Esophagus muscularis mucosa (tissue), 4 donors: Measurements from ENCODE around the gene ANKRD6. TPM values are rescaled to one million over a fixed set of nuclear protein-coding genes. Genes with fewer than 3 reads are reported as not detected.

Source experiments
- DNase-seq: peaks from one replicate; pipeline ENCODE4 v3.0.0-alpha.2; 2017; ENCODE audit errors: extremely low spot score
- H3K27ac ChIP-seq, 4 donors: fragments of 200-600 bp; sonication (generic); replicated peaks in 1 of 4; 1 replicate in 3 of 4; 2 replicates in 1 of 4; pipeline ENCODE4 v1.5.1; 2016 to 2019; ENCODE audit warnings: mild to moderate bottlenecking in 1 of 4
- H3K27me3 ChIP-seq, 4 donors: fragments of 200-600 bp; sonication (generic); one replicate each; pipeline versions ENCODE4 v1.5.1 to v1.6.0; 2016 to 2019
- H3K36me3 ChIP-seq, 4 donors: fragments of 200-600 bp; sonication (generic); one replicate each; pipeline ENCODE4 v1.5.1; 2016 to 2019
- H3K4me1 ChIP-seq, 4 donors: fragments of 200-600 bp; sonication (generic); one replicate each; pipeline ENCODE4 v1.5.1; 2016 to 2019
- H3K4me3 ChIP-seq, 4 donors: fragments of 200-600 bp; sonication (generic); 1 replicate in 2 of 4; 2 replicates in 2 of 4; pipeline ENCODE4 v1.5.1; 2016 to 2019; ENCODE audit warnings: mild to moderate bottlenecking in 4 of 4, moderate library complexity in 1 of 4
- H3K9me3 ChIP-seq, 4 donors: fragments of 200-600 bp; sonication (generic); 1 replicate in 3 of 4; 2 replicates in 1 of 4; pipeline ENCODE4 v1.5.1; 2016 to 2019
- EP300 ChIP-seq: sonication (generic); formaldehyde crosslinking; IDR thresholded peaks from one replicate; pipeline ENCODE4 v1.6.1; 2017; ENCODE audit warnings: antibody characterized with exemption
- POLR2A ChIP-seq: fragments of 450-650 bp; IDR thresholded peaks from one replicate; pipeline ENCODE4 v1.6.1; 2017; ENCODE audit warnings: antibody characterized with exemption, moderate library complexity, mild to moderate bottlenecking, low read depth
- POLR2AphosphoS5 ChIP-seq, 2 donors: sonication (generic); formaldehyde crosslinking; IDR thresholded peaks; one replicate each; pipeline ENCODE4 v1.6.1; 2017; ENCODE audit warnings: antibody characterized with exemption in 2 of 2
- WGBS: methylation state at CpG from one replicate; pipeline ENCODE4 v1.1.5; 2018; 5-methylcytosine and 5-hydroxymethylcytosine counted together
- intact Hi-C: fragments of 100-400 bp; cut with DNase I; formaldehyde crosslinking; loops from one replicate; pipeline ENCODE4 v1.15.1; 2023
- total RNA-seq, 4 donors: library from RNA; depleted of rRNA; stranded (reverse); fragments of >200 nt; gene quantifications; one replicate each; pipeline versions ENCODE4 v1.1.0 to v1.2.1, GENCODE V29; 2016
- TF ChIP-seq, protein P1 (sequence below), 3 experiments: fragments of 200-600 bp in 2 of 3; fragments of 450-650 bp in 1 of 3; sonication (generic) in 2 of 3; IDR thresholded peaks; one replicate each; pipeline ENCODE4 v1.5.1; 2017 to 2019; ENCODE audit warnings: antibody characterized with exemption in 3 of 3, mild to moderate bottlenecking in 2 of 3, moderate library complexity in 1 of 3

The ANKRD6 gene
- total RNA-seq, 4 donors from 2014 or later, result 9.1 to 18.9 (median 10.7) TPM

DNA sequence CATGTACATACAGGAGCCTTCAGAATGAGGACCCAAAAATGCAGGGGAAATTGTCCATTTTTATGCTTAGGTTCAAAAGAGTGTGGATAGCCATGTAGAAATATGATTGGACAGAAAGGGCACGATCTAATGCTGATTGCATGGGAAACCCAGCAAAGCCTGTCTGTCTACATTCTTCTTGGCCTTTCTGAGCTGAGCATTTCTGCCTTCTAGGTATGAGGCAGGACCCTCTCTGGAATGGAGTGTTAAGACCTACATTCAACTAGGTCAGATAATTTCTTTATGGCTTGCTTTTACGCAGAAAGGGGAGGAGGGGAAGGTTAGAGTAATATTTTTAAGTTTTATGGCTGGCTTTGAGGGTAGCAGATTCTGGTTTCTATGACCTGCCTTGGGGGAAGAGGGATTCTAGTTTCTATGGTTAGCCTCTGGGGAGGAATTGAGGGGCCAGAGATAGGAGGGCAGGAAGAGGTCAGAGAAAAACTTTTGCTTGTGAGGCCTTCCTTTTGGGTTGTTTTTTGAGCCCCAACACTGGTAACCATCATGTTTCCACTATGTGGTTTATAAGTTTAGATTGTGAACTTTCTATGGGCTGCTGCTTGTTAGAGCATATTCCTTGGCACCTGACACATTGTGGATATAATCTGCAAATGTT, 142.1 kb downstream of the ANKRD6 start:
- no peak overlapping the region for H3K4me3 ChIP-seq
- intact Hi-C loops, result no loop called here
- no peaks in the 10 kb centered on the region for H3K27me3 ChIP-seq
- no peak overlapping the region for H3K27ac ChIP-seq
- TF ChIP-seq EP300 (no peak), POLR2AphosphoS5 (IDR thresholded peaks at IDR 0.05) (no peak)
- no peaks in the 10 kb centered on the region for H3K9me3 ChIP-seq
- H3K4me1 ChIP-seq, result no peaks in the 10 kb centered on the region
- H3K36me3 ChIP-seq, result no peaks in the 10 kb centered on the region
- DNase-seq, result no peak
- WGBS, result 95% methylated on average over 2 of the region's 2 CpGs

DNA sequence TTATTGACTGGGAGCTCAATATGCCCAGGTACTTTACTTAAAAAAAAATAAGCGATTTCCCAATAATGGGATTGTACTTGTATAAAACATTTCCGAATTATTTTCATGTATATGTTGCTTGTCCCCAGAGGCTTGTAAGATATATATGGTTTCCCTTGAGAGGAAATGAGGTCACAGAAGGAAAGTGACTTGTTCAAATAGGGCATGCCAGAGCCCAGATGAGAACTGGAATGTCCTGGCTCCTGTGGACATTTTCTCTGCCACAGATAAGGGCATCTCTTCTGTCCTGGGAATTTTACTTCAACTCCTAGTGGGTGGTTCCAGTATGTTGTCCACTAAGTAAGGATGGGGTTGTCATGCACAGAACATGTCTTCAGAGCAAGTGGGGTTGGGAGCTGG, 142.6 kb downstream of the ANKRD6 start:
- H3K4me3 ChIP-seq, result no peak overlapping the region
- no peaks in the 10 kb centered on the region for H3K27me3 ChIP-seq
- intact Hi-C loops, result no loop called here
- WGBS, result 94% methylated on average over 2 of the region's 2 CpGs
- no peak for DNase-seq
- TF ChIP-seq EP300 (no peak), POLR2A (no peak), POLR2AphosphoS5 (IDR thresholded peaks at IDR 0.05) (no peak)
- TF ChIP-seq, protein P1, sequence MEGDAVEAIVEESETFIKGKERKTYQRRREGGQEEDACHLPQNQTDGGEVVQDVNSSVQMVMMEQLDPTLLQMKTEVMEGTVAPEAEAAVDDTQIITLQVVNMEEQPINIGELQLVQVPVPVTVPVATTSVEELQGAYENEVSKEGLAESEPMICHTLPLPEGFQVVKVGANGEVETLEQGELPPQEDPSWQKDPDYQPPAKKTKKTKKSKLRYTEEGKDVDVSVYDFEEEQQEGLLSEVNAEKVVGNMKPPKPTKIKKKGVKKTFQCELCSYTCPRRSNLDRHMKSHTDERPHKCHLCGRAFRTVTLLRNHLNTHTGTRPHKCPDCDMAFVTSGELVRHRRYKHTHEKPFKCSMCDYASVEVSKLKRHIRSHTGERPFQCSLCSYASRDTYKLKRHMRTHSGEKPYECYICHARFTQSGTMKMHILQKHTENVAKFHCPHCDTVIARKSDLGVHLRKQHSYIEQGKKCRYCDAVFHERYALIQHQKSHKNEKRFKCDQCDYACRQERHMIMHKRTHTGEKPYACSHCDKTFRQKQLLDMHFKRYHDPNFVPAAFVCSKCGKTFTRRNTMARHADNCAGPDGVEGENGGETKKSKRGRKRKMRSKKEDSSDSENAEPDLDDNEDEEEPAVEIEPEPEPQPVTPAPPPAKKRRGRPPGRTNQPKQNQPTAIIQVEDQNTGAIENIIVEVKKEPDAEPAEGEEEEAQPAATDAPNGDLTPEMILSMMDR (IDR thresholded peaks at IDR 0.05), result no peak
- H3K36me3 ChIP-seq, result no peaks in the 10 kb centered on the region
- no peaks in the 10 kb centered on the region for H3K9me3 ChIP-seq
- no peak overlapping the region for H3K27ac ChIP-seq
- H3K4me1 ChIP-seq, result no peaks in the 10 kb centered on the region

DNA sequence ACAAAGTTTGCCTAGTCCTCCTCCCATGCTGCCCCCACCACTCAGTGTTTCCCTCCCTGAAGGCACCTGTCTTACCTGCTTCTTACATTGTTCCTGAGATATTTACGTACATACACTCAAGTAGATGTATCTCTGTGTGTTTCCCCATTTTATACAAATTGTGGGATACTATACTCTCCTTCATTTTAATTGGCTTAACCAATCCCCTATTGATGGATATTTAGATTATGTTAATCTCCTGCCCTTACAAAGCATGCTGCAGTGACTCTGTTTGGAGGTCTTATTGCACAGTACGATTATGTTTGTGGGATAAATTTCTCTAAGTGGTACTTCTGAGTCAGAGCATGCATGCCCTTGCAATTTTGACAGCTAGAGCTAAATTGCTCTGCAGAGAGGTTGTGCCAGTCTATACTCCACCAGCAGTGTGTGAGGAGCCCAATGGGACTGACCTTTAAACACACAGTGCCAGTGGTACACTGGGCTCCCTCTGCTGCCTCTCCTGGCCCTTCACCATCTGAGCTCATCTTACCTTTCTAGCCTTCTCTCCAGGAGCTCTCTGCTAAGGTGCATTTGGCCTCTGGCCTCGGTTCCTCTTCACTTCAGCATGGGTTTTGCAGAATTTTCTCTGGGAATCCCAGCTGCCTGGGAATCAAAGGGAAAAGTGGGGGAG, 148.2 kb downstream of the ANKRD6 start:
- WGBS, result 91% methylated on average over 3 of the region's 3 CpGs
- Histone ChIP-seq H3K4me1 (no peaks in the 10 kb centered on the region), H3K4me3 (no peak overlapping the region), H3K9me3 (no peaks in the 10 kb centered on the region), H3K36me3 (no peaks in the 10 kb centered on the region), H3K27ac (no peak overlapping the region), H3K27me3 (no peaks in the 10 kb centered on the region)
- intact Hi-C loops, result no loop called here
- DNase-seq, result no peak
- TF ChIP-seq, protein P1 (IDR thresholded peaks at IDR 0.05), result no peak
- TF ChIP-seq EP300, result no peak

DNA sequence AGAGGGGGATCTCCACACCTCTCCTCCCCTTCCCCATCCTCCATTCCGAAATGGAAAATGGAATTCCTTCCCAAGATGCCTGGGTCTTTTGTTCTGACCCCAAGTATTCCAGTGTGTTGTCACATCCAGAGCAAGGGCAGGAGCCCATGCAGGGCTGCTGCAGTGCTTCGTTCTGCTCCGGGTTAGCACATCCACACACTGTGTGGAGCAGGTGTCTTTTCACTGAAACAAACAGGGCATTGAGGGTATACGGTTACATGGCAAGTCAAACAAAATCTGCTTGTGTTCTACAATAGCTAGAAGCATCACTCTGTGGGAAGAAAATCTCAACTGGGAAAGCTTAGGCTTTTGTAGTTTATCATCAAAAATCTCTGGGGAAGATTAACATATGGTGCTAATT, 148.7 kb downstream of the ANKRD6 start:
- intact Hi-C loops, result no loop called here
- Histone ChIP-seq H3K27ac (no peak overlapping the region), H3K9me3 (no peaks in the 10 kb centered on the region), H3K27me3 (no peaks in the 10 kb centered on the region), H3K4me1 (no peaks in the 10 kb centered on the region), H3K4me3 (no peak overlapping the region), H3K36me3 (no peaks in the 10 kb centered on the region)
- no peak for DNase-seq
- 86% methylated on average over 4 of the region's 4 CpGs for WGBS
- TF ChIP-seq POLR2AphosphoS5 (IDR thresholded peaks at IDR 0.05), result no peak
- TF ChIP-seq, protein P1 (IDR thresholded peaks at IDR 0.05), result no peak
- no peak for TF ChIP-seq EP300
- no peak for TF ChIP-seq POLR2A

DNA sequence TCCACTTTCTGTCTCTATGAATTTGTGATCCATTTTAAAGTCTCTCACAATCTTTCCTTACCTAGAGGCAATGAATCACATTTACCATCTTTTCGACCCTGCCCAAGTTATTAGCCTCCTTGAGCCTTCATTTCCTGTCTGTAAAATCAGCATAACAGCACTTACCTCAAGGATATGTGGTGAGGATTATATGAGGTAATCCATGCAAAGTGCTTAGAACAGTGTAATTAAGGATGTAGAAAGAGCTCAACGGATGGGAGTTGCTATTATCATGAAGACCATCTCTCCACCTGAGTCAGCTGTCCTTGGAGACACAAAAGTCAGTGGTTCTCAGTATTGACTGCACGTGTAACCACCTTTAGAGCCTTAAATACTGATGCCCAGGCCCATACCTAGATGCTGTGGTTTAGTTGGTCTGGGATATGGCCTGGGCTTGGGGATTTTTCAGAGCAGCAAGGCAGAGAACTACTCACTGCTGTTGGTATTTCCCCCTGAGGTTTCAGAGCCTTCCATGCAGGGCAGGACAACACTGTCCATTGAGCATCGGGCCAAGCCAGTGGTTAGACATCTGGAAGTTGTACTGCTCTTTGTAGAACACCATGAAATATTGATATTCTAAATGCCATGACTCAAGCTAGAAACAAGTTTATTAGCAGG, 149.8 kb downstream of the ANKRD6 start:
- Histone ChIP-seq H3K4me3 (no peak overlapping the region), H3K4me1 (no peaks in the 10 kb centered on the region), H3K27ac (no peak overlapping the region), H3K27me3 (no peaks in the 10 kb centered on the region), H3K9me3 (no peaks in the 10 kb centered on the region), H3K36me3 (no peaks in the 10 kb centered on the region)
- intact Hi-C loops, result no loop called here
- TF ChIP-seq POLR2AphosphoS5 (IDR thresholded peaks at IDR 0.05) (no peak), POLR2A (no peak), EP300 (no peak)
- TF ChIP-seq, protein P1 (IDR thresholded peaks at IDR 0.05), result no peak
- no peak for DNase-seq
- 77% methylated on average over 4 of the region's 4 CpGs for WGBS
